Measurements from ENCODE around the gene TMEM40.
A peak's percentile ranks its signal among the peaks of the same experiment; 100 is the strongest.

TMEM40 gene

DNA sequence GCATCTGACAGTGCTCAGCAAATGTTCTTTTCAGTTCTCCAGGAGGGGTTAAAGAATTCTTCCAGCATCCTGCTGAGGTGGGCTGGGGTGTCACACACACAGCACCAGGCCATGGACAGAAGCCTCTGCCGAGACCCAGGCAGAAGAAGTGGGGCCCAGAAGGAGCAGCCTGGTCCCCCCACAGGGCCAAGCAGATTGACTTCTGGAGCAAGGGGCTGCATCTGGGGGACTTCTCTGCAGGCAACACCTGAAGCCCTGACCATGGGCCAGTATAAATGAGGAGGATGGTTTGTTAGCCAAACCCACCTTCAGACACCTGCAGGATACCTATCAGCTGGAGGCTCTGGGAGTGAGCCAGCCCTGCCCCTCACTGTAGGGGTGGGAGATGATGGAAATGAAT lies 16.2 kb upstream of the TMEM40 start:
- no peak for DNase-seq

GRCh38 chr3:12774619-12775018 lies 15.6 kb upstream of the TMEM40 start:
- DNase-seq, result no peak

DNA sequence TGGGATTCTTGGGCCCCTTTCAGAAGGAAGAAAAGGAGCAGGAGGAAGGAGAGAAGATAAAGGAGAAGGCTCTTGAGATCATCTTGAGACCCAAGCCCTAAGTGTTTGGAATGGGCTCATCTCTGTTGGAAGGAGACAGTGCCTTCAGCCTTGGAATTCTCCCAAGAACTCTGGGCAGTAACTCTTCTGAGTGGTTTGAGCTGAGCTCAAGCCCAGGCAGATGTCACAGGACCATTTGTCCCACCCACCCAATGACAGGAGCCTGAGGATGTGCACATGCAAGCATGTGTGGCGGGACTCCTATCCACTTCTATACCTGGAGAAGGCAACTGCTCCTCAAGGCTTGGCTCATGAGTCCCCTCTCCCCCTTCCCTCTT lies 14.6 kb upstream of the TMEM40 start:
- peak; percentile 30 for DNase-seq

GRCh38 chr3:12773030-12773709 lies 14.1 kb upstream of the TMEM40 start:
- DNase-seq, result no peak

DNA sequence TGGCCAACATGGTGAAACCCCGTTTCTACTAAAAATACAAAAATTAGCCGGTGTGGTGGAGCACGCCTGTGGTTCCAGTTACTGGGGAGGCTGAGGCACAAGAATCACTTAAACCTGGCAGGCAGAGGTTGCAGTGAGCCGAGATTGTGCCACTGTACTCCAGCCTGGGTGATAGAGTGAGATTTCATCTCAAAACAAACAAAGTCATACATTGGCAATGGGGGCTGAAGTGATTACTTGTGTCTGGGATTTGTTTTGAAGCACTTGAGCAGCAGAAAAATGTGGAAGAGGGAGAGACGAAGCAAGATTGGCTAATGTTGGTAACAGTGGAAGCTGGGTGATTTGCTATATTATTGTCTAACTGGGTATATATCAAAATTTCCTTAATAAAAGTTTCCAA lies 13.4 kb upstream of the TMEM40 start:
- DNase-seq, result no peak

GRCh38 chr3:12771236-12771635 lies 12.2 kb upstream of the TMEM40 start:
- DNase-seq, result no peak

DNA sequence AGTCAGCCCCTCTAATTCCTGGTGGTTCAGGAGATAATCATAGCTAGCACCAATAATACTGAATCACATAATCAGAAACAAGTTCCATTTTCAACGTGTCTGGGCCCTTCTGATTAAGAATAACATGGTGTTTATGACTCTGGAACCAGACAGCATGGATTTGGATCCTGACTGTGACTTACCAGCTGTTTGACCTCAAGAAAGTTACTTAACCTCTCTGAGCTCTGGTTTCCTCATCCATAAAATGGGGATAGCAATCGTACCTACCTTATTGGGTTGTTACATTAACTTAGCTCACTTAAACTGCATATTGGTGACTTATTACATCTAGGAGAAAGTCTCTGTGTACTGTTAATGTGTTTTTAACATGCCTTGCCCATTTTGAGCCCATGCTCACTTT lies 10.7 kb upstream of the TMEM40 start:
- DNase-seq, result no peak

- DNase-seq, result no peak
These were observed 9.8 kb upstream of the TMEM40 start for GRCh38 chr3:12768579-12769527.

- no peak for DNase-seq
These were observed 7.5 kb upstream of the TMEM40 start for GRCh38 chr3:12766541-12766940.

DNA sequence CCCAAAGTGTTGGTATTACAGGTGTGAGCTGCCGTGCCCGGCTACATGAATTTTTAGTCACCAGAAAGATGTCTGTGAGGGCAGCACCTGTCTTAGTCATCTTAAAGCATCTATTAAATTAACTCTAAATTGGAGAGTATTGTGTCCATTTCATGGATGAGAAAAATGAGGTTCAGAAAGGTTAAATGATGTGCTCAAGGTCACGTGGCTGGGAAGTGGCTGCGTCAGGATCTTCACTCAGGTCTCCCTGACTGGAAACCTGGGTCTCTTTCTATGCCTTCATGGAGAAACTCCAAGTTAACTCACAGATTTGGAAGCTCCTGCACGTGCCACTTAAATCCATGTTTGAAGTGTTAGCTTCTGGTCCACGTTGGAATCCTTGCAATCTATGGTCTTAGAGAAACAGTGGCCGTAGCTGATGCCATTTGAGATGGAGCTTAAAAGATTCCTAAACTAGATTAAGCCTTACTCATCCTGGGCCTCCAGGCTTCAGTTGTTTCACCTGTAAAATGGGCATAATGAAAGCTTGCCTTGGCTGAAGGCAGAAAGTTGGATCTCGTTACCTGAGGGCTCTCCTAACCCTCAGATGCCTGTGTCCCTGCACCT lies 5.2 kb upstream of the TMEM40 start:
- no peak for DNase-seq

- no peak for DNase-seq
These were observed 870 bp upstream of the TMEM40 start for GRCh38 chr3:12759693-12760565.

DNA sequence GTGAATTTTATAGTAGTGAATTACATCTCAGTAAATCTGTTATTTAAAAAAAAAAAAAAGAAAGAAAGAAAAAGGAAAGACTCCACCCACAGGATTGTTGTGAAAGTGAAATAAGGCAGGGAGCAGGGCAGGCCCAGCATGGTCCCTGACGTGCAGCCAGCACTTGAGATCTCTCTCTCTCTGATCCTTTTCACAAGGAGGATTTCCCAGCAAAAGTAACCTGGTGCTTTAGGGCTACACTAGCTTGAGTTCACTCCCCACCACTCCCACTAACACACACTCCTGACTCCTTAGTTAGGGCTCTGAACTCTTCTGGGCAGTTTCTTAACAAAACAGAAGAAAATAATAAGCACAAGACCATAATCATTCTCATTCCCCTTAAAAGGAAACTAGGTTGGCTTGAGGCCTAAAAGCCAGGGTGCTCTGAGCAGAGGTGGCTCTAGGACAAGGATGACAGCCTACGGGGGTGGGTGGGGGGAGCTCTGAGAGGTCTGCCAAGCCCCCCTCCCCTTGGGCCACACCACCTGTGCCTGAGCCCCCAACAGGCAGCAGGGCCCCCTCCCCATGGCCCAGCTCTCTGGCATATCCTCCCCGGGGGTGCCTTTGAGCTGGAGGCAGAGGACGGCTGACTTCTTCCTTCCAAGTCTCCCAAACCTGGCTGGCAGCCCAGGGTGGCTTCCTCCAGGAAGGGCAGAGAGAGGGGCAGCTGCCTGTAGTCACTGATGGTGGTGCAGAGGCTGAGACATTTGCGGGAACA lies 856 bp downstream of the TMEM40 start:
- peak; percentile 48 for DNase-seq

DNA sequence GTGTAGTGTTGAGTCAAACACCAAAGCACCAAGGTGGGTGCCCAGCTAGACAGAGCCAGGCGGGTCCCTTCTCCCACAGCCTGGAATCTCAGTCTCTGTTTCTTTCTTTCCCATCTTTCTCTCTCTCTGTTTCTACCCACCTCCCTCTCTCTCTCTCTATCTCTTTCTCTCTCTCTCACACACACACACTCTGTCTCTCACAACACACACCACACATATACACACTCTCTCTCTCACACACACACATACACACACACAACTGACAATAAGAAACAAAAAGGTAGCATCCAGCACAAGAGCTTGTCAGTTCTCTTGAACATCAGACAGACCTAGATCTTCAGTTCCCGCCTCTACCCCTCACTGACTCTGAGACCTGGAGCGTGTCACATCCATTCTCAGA lies 2.4 kb downstream of the TMEM40 start:
- DNase-seq, result no peak

DNA sequence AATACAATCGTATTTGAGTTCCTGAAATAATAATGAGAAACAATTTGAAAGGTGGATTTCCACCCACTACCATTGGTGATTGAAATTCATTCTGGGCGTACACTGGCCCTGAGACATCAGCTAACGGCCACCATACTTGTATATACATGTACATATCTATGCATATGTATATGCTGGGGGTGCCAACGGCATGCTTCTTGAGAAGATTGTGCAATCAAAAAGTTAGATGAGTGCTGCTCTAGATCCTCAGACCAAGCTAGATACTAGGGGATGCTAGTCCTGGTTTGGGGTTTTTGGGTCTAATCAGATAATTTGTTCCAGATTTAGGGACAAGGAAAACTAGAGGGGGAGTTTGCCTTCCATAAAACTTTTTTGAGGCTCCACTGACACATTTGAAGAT lies 2.9 kb downstream of the TMEM40 start:
- peak; percentile 28 for DNase-seq

DNA sequence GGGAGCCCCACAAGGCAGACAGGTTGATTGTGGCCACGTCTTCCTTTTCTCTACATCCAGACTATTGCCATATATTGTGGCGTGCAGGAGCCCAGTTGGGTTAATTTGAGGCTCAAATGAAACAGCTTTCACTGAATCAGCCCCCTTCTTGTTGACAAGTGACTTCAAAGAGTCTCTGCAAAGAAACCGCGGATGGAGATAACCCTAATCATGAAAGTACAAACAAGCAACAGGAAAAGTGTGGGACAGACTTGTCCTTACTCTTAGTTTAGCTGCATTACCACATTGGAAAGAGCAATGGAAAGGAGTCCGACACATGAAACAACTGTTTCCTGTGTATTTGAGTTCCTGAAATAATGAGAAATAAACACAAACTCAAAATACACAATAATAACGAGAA lies 3.3 kb downstream of the TMEM40 start:
- DNase-seq, result peak; percentile 81

- no peak for DNase-seq
These were observed 4.7 kb downstream of the TMEM40 start for GRCh38 chr3:12754313-12754712.

- no peak for DNase-seq
These were observed 5.6 kb downstream of the TMEM40 start for GRCh38 chr3:12753275-12754028.

GRCh38 chr3:12752809-12753208 lies 6.2 kb downstream of the TMEM40 start:
- no peak for DNase-seq

- DNase-seq, result no peak
These were observed 7.0 kb downstream of the TMEM40 start for GRCh38 chr3:12752102-12752501.

- DNase-seq, result no peak
These were observed 7.5 kb downstream of the TMEM40 start for GRCh38 chr3:12751571-12751970.

DNA sequence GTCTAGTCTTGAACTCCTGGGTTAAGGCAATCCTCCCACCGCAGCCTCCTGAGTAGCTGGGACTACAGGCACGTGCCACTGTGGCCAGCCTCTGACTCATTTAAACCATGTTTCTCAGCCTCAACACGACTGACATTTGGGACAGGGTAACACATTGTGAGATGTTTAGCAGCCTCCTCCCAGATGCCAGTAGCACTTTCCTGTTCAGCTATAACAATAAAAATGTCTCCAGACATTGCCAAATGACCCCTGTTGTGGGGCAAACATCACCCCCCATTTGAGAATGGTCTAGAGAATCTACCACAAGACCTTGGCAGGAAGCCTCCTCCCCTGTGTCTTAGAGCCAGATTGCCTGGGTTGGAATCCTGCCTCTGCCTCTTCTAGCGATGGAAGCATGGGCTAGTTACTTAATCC lies 8.4 kb downstream of the TMEM40 start:
- no peak for DNase-seq

Data from hematopoietic multipotent progenitor cell treated with erythropoietin and hydrocortisone succinate and interleukin-3 and kit ligand, for 6 days (in vitro differentiated cells).